ENCODE measurements around the gene CMTM8.

The CMTM8 gene

DNA sequence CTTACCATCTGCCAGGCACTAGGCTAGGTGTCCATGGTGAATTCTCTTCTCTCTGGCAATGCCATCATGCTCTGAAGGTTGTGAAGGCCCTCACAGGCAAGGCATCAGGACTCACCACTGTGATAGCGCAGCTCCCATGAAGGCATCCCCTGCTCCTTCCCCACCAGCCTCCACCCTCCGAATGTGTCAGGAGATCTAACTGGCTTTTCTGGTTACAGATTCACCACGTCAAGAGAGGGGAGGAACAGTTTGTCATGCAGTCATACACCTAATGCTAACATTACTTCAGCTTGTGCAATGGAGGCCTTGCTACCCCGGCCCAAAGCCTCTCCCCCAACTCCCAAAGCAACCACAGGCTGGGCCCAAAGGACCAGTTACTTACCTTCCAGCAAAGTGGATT lies 8.9 kb upstream of the CMTM8 start:
- no peak for DNase-seq

DNA sequence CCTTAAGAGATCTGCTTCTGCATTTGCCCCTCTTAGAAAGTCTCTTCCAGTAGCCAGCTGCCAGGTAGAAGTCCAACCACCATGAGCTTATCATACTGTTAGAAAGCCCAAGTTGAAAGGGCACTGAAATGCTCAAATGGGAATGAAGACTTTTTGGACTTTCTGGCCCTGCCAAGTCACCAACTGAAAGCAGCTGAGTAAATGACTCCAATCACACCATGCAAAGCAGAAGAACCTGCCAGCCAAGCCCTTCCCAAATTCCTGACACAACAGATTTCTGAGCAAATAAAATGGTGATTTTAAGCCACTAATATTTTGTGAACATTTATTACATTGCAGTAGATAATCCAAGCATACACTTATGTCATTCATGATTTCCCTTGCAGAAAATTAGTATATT lies 2.1 kb upstream of the CMTM8 start:
- DNase-seq = no peak

DNA sequence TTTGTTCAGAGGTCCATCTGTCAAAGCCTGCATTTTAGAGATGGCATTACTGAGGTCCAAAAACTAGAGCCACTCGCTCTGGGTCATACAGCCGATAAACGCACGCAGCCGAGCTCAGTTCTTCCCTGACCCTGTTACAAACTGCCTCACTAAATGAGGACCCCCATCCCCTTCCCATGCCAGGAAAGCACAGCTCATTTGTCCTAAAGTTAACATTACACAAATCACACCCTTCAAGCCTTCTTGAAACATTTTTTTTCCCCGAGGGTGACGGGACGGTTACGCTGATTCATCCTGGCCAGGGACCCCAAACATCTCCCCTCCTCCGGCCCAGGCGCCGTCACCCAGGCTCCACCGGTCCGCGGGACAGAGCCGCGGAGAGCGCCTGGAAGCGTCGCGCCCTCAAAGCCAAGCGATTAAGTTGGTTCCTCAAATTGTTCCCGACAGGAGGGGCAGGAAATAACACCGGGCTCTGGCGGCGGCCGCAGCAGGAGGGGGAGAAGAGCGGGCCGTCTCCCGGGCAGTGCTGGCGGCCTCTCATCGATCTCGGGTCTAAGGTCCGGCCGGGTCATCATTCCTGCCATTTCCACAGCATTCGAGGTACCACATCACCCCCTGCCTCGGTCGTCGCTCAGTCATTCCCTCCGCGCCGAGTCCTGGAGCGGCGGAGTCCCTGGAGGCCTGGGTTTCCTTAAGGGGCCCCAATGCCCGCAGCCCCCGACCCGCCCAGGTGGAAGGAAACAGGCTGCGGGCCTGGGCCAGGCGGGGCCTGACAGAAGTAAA lies 619 bp upstream of the CMTM8 start:
- DNase-seq = no peak

DNA sequence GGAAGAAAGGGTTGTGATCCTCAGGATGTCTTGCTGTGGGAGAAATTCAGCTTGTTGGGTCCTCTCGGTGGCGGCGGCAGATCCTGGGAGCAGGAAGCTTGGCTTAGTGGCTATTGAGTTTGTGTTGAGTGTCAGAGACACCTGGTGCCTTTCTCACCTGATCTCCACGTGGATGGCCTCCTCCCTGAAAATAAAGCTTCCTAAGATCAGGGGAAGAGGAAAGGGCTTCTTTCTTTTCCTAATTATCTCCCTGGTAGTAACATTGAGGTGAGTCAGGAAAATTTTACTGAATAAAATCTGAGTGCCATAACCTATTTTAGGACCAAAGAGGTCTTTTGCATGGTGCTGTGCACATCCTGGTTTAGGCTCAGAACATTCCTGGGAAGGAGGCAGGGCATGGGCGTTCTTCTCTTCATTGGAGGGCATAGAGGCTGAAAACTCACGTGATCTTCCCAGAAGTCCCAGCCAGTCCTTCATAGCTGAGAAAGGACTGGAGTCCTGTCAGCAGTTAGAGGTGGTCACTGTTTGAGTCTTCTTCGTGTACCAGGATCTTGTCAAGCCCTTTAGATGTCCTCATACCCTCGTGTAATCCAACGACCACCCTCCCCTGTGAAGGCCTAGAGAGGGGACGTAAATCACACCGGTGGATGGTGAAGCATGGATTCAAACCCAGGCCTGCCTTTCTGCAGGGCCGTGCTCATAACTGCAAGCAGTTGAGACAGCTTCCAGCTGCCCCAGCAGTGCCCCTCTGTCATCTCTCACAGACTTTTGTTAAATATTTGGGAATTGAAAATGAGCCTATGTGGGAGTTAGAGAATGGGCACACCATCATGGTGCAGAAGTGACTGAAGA lies 1.1 kb downstream of the CMTM8 start:
- DNase-seq = peak in 1 of 2 experiments; percentile 12

DNA sequence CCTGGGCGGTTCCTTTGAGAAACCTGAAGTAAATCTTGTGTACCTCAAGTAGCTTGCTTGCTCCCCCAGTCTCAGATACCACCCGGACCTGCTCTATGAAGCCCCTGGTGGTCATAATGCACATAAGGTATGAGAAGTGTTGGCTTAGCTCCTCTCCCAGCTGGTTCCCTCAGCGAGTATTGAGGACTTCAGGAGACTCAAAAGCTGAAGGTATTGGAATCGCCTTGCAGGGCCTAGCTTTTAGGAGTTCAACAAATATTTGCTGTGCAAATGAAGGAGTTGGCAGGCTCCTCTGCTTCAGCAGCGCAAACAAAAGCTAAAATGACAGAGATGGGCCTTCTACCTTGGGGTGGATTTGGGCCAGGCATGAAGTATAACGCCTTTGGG lies 1.7 kb downstream of the CMTM8 start:
- DNase-seq = no peak

DNA sequence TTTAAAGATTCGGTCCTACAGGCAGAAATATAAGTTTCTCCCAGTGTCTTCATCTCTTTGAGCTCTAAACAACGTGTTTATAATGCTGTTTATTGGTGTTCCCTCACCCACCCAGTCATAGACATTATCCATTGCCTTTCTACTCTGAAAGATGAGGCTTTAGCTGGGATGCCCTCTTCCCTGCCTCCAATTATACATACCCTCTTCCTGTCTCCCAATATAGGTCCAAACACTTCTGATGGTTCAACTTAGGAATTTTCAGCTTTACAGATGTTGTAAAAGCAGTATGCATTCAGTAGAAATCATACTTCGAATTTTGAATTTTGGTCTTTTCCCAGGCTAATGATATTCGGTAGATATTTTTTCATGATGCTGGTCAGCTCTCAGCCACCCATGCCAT lies 2.6 kb downstream of the CMTM8 start:
- no peak for DNase-seq

DNA sequence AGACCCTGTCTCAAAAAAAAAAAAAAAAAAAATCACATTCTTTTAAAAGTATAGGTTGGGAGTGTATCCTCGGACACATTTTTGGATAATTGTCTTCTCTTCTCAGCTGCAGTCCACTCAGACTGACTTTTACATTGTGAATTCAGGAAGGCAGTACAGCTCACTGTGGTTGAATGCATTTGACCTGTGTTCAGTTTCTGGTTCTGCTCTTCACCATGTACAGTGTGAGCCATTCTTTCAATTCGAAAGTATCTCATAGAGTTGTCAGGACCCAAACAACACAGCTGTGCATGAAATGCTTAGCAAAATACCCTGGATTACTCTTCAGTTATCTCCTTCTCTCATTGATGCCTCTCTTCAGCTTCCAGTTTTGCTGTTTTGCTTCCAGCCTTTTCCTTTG lies 5.0 kb downstream of the CMTM8 start:
- DNase-seq = no peak

DNA sequence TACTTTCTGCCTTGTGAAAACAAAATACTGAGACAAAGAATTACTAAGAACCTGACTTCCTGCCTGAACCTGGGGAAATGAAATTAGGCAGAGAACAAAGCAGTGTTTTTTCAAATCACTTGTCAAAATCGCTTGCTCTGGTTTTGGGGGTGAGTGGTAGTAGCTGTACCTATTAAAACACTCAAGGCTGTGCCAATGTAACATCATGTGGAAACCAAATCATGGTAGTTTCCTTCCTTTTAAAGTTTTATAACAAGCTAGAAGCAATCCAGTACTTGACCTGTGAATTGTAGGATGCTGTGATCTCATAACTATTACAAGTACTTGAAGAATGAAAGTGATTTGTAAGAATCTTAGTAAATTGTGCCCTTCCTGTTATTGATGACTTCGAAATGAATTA lies 6.7 kb downstream of the CMTM8 start:
- DNase-seq = no peak

DNA sequence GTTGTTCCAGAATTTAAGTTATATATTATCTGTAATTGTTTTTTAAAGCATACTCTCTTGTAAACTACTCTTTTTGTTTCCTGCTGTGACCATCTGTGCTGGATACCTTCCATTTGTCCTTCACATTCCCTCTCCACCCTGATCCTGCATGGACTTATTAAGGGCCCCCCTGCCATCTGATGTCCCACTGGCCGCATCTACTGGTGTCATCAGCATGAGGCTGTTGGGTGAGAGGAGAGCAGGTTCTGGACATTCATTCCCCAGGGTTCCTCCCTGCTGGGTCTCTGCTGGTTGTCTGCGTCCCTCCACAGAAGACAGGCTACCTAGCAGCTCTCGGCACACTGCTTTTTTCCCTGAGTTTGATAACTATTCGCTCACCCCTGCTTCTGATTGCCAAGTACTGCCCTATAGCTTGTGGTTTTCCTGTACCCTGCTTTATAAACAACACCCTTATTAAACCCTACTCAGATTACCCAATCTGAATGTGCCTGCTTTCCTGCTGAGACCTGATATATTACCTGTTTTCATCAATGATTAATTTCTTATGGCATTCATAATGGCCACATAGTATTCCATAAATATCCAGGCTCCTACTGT lies 7.7 kb downstream of the CMTM8 start:
- no peak for DNase-seq

DNA sequence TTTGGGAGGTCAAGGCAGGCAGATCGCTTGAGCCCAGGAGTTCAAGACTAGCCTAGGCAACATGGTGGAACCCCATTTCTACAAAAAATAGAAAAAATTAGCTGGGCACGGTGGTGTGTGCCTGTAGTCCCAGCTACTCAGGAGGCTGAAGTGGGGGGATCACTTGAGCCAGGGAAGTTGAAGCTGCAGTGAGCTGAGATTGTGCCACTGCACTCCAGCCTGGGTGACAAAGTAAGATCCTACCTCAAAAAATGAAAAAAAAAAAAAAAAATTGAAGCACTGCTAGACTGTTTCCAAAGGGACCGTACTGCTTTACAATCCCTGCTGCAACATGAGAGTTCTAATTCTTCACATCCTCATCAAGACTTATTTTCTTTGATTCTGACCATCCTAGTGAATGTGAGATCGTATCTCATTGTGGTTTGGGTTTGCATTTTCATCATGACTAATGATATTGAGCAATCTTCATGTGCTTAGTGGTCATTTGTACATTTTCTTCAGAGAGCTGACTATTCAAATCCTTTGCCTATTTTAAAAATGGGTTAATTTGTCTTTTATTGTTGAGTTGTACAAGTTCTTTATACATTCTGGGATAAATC lies 10.8 kb downstream of the CMTM8 start:
- DNase-seq = no peak

DNA sequence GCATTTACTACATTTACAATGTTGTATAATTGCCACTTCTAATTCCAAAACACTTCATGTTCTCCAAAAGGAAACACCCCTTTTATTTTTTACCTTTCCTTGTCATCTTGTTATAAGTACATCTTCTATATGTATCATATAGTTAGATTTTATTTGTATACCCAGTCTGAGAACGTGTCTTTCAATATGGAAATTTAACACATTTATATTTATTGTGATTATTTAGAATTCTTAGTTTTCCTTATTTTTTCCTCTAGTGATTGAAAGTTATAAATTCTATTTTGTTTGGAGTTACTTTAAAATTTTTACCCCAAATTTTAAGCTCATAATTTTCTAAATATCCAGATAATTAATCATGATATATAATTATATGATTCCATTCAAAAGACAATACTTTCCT lies 15.8 kb downstream of the CMTM8 start:
- DNase-seq = no peak

DNA sequence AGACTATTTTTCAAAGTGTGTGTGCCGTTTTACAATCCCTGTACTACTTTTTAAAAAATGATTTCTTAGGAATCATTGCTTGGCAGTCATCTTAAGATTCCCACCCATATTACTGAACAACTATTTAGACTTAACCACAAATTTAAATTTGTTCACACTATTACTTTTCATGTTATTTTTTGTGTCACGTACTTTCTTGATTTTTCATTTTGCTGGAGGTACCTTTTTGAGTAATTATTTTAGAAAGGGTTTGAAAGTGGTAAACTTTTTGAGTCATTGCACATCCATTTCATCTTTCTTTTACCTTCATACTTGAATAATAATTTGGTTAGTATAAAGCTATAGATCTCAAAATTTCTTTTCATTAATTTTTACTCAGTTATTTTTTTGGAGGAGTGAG lies 16.9 kb downstream of the CMTM8 start:
- no peak for DNase-seq

DNA sequence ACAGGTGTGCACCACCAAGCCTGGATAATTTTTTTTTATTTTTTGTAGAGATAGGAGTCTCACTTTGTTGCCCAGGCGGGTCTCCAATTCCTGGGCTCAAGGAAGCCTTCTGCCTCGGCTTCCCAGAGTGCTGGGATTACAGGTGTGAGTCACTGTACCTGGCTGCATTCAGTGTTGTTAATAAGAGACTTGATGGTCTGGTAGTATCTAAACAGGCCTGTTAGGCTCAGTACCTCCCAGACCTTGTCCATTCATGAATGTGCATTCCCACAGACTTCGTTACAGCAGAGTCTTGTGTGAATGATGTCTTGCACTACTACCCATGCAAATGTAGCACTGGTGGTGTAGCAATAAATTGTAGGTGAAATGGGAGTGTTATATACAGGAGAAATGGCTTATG lies 17.7 kb downstream of the CMTM8 start:
- no peak for DNase-seq

DNA sequence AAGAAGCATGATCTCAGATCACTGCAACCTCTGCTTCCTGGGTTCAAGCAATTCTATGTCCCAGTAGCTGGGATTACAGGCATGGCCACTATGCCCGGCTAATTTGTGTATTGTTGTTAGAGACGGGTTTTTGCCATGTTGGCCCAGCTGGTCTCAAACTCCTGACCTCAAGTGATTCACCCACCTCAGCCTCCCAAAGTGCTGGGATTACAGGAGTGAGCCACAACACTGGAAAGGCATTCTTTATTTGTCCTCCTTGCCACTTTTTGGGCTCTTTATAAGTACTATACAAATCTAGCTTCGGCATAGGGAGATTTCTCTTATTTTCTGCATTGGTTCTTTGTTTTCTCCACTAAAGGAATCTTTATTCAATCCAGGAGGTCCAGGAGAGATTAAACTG lies 18.6 kb downstream of the CMTM8 start:
- no peak for DNase-seq

DNA sequence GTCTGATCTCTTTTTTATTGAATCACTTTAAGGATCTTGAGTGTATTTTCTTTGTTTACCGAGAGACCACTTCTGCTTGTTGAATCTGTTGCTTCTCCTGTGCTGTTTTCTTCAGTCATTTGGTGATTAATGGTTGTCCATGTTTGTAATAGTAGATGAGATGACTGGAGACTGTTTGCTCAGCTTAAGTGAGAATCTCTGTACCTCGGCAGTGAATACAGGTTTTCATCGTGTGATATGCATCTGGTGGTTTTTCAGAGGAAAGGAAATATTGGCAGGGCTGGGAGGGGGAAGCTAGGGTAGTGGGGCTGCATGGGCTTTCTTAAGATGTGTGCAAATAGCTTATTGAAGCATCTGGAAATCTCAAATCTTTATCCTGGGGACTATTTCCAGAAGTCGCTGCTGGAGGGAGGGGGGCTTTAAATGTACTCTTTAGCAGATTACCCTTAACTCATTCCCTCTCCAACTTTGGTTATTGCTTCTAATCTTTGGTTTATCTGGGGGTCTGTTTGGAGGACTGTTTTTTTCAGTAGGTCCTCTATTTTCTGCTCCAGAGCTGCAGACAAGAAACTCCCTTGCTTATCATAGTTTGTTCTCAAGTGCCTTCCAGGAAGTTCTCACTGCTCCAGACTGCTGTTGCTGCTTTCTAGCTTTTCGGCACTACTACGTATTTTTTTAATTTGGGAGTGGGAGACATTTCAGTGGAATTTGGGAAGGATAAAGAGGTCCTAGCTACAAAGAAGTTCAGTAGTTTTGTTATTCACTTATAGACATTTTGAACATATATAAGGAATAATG lies 19.4 kb downstream of the CMTM8 start:
- DNase-seq = no peak

DNA sequence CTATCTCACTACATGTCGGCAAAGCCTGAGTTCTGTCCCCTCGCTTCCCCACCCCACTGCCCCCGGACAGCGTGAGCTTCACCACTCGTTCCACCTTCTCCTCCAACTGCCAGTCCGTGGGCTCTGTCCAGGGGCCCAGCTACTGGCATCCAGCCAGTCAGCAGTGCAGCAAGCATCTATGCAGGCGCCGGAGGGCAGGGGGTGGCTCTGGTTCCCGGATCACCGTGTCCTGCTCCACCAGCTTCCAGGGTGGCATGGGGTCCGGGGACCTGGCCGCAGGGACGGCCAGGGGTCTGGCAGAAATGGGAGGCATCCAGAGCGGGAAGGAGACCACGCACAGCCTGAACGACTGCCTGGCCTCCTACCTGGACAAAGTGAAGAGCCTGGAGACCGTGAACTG lies 20.4 kb downstream of the CMTM8 start:
- no peak for DNase-seq

DNA sequence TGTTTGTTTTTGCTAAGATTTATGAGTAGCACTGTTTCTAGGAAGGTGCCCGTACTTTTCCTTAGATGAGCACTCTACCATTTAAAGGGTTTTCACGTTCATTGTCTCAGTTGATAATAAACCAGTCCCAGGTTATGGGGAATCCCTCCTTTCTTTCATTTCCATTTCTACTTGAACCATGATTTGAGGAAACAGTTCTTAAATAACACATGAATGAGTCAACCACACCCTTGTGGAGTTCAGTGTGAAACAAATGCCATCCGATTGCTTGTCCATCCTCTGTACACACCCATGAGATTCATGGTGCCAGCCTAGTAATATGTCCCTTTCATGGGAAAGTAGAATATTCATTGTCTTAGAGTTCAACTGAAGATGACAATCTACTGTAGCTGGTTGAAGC lies 23.1 kb downstream of the CMTM8 start:
- no peak for DNase-seq

DNA sequence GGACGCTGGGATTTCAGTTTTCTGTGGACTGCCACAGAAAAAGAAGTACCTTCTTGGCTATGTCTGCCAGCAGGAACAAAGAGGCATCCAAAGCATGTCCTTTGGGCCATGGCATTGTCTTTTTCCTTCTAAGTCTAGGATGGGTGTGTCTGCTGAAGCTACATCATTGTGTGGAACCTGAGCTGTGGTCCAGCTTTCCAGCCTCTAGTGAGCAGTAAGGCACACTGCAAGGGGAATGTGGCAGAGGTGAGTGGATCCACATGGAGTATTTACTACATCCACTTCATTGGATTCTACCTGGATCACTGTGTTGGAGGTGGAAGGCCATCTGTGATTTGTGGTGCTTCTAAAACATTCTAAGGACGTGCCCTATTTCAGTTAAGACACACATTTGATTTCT lies 23.7 kb downstream of the CMTM8 start:
- no peak for DNase-seq

DNA sequence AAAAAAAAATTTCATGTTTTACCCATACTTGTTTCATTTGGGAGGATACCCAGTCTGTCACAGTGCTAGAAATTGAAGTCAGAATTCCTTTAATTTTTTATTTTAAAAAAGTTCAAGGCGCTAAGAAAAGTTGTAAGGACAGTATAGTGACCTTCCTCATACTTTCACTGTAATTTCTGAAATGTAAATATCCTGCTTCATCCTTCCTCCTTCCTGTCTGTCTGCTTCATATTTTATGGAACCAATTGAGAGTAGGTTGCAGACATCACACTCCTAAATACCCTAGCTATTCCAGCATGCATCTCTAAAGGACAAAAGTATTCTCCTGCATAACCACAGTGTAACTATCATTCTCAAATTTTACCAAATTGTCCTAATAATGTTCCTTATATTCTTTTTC lies 35.8 kb downstream of the CMTM8 start:
- DNase-seq = no peak

DNA sequence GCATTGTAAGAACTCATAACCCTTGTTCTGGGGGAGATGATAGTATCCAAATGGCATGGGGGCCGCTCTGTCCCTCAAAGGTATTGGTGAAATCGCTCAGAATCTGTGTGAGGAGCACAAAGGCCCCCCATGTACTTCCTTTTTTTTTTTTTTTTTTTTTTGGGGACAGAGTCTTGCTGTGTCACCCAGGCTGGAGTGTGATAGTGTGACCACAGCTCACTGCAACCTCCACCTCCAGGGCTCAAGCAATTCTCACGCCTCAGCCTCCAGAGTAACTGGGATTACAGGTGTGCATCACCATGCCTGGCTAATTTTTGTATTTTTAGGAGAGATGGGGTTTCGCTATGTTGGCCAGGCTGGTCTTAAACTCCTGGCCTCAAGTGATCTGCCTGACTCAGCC lies 37.0 kb downstream of the CMTM8 start:
- DNase-seq = no peak

DNA sequence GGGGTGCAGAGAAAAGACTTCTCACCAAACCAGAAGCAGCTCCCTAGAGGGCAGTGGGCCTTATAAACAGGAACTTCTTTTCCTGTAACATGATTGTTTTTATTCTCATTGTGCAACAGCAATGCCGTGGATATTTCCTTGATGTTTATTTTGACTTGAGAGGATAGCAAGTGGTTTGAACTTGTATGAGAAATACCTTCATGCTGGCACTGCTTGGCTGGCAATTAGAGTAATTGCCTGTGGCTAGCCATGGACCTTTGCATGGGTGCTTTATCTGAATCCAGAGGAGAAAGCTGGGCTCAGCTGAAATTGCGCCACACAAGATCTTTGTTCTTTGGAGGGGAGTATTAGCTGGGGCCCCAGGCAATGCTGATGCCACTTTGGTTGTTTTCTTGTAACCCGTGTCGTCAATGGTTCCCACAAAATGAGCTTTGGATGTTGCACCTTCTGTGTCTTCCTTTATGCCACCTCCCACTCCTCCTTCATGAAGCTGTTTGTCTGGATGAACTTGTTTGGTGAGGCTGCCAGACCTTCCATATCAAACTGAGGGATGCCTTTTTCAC lies 37.9 kb downstream of the CMTM8 start:
- DNase-seq = no peak

DNA sequence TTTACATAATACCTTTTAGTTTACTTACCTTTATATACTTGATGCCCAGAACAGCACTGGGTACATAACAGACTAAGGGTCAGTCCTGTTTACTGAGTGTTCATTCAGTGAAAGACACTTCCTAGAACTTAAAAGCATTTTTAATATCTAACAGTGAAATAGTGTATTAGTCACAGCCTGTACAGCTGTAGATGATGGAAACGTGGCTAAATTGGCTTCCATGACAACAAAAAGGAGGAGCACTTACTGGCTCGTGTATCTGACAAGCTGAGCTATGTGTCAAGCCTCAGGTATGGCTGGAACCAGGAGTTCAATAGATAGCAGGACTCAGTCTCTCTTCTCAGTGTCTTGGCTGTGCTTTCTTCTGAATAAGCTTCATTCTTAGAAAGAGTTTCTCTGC lies 40.2 kb downstream of the CMTM8 start:
- DNase-seq = no peak

All from NCI-H446 (cell line).